HG02610 (cell line): ENCODE measurements around the gene TMEM185A.
A peak's percentile ranks its signal among the peaks of the same experiment; 100 is the strongest.
"Not testable (repeated sequence)": the region's sequence is repeated elsewhere in the genome, so short reads cannot be mapped to it uniquely, and the experiment has no call there.

ENCODE experiments used
- ATAC-seq: cut with Tn5 transposase; IDR thresholded peaks from one replicate; pipeline ENCODE4 v1.9.1; 2021; ENCODE audit warnings: mild to moderate bottlenecking, moderate library complexity; ENCODE audit not compliant: unreplicated experiment

TMEM185A gene

DNA sequence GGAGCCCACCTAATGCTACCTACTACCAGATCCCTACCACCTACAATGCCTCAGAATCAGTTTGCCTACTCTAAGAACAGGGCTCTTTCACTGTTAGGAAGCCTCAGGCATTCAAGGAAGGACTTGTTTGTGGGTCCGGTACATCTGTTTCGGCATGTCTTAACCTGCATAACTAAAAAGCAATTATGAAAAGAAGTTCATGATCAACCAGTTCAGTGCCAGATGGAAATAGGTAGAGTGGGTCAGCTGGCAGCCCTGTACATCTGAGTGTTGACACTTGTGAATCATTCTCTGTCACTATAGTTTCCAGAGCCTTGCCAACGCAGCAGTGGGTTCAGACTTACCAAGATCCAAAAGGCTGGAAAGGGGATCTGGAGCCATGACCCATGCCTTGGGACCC, 3.3 kb downstream of the TMEM185A start:
- ATAC-seq: no peak

DNA sequence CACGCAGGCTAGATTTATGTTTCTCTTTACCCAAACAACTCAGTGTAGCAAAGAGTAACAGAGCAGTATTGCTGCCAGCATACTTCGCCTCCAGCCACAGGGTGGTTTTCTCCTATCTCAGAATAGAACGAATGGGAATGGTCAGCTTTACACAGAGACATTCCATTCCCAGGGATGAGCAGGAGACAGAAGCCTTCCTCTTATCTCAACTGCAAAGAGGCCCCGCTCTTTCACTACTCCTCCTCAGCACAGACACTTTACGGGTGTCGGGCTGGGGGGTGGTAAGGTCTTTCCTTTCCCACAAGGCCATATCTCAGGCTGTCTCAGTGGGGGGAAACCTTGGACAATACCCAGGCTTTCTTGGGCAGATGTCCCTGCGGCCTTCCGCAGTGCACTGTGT, 4.8 kb downstream of the TMEM185A start:
- ATAC-seq: not testable (repeated sequence)

DNA sequence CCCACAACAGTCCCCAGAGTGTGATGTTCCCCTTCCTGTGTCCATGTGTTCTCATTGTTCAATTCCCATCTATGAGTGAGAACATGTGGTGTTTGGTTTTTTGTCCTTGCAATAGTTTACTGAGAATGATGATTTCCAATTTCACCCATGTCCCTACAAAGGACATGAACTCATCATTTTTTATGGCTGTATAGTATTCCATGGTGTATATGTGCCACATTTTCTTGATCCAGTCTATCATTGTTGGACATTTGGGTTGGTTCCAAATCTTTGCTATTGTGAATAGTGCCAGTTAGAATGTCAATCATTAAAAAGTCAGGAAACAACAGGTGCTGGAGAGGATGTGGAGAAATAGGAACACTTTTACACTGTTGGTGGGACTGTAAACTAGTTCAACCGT, 11.9 kb downstream of the TMEM185A start:
- not testable (repeated sequence) for ATAC-seq

DNA sequence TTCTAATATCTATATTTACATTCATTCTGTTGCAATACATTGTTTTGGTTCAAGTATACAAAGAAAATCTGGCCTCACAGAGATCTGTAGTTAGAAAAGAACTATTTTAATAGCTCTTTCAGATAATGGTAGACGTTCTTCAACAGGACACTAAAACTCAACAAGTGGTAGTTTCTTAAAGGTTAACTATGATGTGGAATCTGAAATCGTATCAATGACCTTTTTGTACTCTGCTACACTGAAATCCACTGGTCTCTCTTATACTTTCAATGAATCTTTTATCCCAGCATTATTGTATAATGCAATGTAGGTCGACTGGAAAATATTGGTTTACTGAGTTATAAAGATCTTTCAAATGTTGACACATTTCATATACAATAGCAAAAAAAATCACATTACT, 12.7 kb downstream of the TMEM185A start:
- ATAC-seq: no peak

DNA sequence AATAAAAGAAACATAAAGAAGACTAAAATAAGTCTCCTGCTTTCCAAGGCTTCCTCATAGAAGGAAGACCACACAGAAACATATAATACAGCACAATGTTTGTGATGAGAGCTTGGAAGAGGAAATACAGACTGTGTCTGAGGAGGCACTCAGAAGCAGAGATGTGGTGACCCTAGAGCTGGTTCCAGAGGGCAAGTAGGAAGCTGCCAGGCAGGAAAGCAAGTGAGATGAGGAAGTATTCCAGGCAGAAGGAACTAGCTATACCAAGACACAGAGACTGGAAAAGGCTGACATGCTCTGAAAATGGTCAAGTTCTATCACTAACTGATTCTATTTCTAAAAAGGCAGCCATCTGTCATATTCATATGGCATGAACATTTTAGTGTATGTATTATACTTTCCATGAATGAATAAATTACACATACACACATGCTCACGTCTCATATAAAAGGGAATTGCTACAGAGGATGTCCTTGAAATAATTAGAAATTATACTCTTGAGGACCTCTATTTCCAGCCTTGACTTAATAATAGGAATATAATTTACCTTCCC, 19.9 kb downstream of the TMEM185A start:
- no peak for ATAC-seq

DNA sequence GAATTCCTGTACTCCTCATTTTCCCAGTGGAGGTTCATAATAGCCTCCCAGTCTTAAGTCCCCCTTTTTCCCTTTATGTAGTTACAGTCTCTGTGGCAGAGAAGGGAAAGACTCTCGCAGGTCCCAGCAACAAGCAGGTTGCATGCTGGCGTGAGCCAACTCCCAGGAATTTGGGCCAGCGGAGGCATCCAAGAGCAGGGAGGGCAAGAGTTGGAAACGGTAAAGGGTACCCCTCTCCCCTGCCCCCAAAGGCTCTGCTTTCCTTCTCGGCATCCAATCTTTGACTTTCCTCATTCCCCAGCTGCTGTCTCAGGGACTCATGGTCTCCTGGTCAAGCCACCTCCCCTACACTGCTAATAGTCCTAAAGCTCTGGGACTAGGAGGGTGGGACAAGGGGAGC, 21.1 kb downstream of the TMEM185A start:
- no peak for ATAC-seq

DNA sequence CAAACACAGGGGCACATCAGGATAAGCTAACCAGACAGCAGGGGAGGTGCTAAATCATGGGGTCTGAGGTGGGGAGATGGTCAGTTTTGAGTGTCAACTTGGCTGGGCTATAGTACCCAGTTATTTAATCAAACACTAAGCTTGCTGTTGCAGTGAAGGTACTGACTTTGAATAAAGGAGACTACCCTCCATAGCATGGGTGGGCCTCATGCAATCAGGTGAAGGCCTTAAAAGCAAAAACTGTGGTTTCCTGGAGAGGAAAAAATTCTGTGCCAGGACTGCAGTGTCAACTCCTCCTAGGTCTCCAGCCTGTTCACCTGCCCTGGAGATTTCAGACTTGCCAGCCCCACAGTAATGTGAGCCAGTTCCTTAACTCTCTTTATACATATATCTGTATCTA, 23.9 kb downstream of the TMEM185A start:
- no peak for ATAC-seq

DNA sequence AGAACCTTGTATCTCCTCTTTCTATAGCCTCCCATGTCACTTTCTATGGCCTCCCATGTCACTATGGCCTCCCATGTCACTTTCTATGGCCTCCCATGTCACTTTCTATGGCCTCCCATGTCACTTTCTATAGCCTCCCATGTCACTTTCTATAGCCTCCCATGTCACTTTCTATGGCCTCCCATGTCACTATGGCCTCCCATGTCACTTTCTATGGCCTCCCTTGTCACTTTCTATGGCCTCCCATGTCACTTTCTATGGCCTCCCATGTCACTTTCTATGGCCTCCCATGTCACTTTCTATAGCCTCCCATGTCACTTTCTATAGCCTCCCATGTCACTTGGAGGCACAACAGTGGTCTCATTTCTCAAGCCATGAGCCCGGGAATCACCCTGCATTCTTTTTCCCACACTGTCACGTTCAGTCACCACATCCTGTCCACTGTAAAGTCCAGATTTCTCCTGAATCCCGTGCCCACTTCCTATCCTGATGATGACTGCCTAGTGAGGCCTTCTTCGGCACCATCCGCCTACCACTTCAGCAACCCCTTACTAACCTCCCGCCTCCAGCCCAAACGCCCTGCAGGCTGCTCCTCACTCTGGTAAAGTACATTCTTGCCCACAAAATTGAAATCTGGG, 26.2 kb downstream of the TMEM185A start:
- ATAC-seq: not testable (repeated sequence)

DNA sequence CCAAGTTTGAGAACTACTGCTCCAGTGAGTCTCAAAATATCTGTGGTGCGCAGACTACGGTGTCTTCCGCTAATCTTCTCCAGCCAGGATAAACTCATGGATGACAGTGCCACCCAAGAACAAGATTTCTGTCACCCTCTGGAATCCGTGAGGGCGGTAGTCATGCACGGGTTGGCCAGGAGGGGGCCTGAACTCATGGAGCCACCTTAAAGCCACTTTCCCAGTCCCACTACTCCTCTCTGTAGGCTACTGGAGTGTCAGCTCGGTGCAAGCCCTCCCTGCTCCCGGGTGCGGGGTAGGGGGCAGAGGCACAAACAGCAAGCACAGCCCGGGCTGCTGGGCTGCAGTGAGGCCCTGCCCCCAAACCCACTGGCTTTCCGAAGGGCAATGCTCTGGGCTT, 33.0 kb downstream of the TMEM185A start:
- not testable (repeated sequence) for ATAC-seq

DNA sequence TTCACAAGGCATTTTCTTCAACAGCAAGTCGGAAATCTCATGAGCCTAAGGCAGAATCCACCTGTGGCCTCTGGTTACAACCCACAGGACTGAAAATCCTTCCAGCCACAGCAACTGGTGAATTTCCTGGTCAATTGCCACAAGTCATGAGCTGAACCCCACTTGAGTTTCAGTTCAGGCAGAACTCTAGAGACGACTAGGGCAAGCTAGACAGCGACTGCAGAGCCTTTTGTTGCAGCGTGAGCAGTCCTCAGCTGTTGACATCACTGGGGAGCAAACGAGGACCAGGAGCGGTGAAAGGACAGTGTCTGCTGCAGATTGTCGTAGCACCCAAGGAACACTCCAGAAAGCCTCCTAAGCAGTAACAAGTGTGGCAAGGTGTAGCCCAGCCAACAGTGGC, 35.6 kb downstream of the TMEM185A start:
- not testable (repeated sequence) for ATAC-seq

DNA sequence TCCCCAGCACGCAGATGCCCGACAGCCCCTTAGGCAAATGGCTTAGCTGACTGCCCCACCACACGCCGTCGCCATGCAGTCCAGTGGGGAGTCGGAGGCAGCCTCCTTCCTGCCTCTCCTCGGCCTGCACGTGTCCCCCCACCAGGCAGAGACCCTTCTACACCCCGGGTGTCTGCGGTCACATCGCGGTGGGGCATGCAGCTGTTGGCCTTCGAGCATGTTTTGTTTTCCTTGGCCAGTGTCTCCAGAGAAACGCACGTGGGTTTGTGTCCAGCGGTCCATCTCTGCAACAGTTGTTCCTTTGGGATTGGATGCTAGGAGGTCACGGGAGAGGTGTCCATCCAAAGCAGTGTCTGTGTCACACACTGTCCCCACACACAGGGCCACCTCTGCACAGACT, 36.4 kb downstream of the TMEM185A start, which contains the start of gene HSFX2:
Gene HSFX2 (minus strand): TSS at position 101 of the 400 bp plus-strand sequence. CDS start 614 bp downstream, outside the sequence.
- ATAC-seq: not testable (repeated sequence)

DNA sequence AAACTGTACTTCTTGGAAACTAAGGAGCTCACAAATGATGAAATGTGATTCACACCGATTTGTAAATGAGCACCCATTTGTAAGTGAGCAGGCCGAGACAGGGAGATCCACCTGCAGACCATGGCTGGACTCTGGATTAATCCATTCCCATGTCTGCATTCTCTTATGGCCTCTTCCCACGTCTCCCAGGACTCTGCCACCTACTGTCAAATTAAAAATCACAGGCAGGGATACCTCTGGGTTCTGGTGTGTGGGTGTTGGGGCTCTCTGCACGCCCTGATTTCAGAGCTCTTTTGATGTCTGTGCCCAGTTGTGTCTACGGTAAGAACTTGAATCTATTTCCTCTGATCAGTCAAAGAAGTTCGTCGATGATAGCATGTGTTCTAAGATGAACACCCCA, 40.6 kb downstream of the TMEM185A start:
- not testable (repeated sequence) for ATAC-seq

DNA sequence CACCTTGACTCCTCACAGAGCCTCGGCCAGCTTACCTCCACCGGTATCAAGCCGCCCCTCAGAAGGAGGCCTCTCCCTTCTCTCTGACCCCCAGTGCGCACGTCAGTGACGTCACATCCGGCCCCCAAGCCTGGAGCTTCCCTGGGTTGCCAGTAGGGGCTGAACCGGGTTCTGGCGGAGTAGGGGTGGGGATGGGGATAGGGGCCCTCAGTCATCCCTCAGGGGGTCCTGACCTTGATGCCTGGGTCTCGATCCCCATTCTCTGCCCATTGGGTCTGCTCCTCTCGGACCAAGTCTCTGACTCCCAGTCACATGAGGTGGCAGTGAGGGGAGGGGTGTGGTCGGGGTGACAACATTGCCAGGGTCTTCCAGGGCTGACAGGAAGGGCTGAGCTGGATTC, 44.2 kb downstream of the TMEM185A start, which contains the start of gene MAGEA9B:
Gene MAGEA9B (minus strand): TSS at position 101 of the 400 bp plus-strand sequence. CDS start 4,280 bp downstream, outside the sequence.
- ATAC-seq: not testable (repeated sequence)

DNA sequence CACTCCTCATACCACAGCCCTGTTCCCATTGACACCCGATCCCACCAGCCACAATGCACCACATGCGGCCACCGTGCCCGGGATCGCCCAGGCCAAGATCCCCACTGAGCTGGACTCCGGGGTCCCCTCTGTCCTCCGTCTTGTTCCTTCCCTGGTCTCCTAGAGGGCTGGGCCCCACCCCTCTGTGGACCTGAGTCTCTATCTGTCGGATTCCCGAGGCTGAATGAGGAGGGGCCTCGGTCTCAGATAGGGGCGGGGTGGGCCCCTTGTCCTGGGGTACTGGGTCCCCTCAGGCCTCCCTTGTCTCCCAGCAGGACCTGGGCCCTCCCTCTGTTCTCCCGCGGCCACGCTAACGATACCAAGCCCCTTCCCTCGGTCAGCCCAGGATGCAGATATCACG, 46.0 kb downstream of the TMEM185A start:
- ATAC-seq: not testable (repeated sequence)

DNA sequence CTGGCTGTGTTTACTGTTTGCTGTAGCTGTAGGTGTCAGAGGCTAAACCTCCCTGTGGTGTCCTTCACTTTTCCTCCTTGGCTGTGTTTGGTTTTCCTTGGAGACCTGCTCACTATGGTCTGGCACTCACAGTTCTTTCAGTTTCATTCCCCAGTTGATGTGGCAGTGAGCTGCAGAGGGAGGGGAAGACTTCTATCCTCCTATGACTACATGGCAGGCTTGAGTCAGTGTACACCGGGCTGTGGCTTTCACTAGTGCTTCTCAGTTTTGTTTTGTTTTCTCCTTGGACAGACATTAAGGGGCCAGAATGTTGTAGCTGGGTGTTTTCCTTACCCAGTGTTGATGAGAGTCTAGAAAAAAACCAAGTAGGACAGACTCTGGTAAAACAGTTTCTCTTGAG, 58.1 kb downstream of the TMEM185A start:
- peak; percentile 100 for ATAC-seq

DNA sequence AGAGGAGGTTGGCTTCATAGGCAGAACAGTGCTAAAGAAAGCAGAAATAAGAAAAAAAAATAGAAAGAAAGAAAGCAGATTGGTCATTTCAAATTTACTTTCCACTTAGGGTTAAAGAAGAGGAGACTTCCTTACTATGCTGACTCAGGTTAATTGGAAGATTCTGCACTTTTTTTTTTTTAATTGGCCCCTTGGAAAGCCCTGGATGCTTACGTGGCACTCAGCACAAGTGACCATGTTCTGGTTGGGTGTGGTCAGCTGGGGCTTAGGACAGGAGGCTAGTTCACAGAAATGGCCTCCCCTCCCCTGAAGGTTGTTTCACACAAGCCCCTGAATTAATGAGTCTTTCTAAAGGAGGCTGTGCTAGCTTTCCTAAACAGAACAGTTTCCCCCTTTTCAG, 58.8 kb downstream of the TMEM185A start:
- ATAC-seq: no peak

DNA sequence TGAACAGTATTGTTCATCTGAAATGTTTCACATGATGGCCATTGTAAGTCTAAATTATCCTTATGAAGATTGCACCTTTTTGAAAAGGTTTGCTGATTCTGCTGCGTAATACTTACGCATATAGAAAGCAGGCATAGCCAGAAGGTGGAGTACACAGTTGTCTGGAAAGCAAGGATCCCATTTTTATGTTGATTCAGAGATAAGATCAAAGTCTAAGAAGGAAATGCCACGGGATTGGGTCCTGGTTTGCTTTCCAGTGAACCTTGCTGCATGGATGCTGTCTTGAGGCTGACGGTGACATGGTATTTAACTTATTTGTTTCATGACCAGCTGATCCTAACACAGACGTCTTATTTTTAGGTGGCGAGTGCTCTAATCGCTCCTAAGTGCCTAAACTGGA, 59.8 kb downstream of the TMEM185A start:
- no peak for ATAC-seq

DNA sequence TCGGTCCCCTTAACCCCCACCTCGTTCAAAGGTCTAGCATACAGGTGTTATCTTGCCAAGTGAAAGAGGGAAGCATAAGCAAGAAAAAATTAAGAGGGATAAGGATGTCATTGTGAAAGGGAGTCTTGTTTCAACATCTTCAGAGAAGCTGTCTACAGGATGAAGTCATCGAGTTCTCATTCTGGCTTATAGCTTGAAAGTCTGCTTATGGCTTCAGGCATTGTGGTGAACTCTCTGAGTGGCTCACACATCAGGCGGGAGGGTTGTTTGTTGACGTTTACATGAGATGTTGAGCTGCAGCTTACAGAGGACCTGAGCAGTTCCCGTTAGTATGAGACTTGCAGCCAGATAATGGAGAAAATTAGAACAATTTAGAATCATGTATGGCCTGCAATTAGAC, 60.9 kb downstream of the TMEM185A start:
- no peak for ATAC-seq

DNA sequence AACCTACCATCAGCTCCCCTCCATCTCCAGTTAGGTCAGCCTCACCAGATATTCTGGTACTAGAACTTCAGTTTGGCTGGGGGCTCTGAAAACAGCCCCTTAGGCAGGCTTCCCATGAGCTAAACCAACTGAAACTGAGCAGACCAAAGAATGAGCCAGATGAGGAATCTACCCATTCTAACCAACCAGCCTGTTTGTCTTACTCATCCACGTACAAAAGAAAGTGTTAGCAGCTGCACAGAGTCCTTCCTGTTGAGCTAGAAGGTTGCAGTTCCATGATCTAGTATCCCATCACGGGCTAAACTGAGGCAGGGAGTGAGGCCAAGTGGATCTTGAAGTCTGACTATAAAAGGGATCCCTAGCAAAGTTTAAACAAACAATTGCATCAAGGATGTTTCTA, 61.8 kb downstream of the TMEM185A start:
- ATAC-seq: peak; percentile 31

DNA sequence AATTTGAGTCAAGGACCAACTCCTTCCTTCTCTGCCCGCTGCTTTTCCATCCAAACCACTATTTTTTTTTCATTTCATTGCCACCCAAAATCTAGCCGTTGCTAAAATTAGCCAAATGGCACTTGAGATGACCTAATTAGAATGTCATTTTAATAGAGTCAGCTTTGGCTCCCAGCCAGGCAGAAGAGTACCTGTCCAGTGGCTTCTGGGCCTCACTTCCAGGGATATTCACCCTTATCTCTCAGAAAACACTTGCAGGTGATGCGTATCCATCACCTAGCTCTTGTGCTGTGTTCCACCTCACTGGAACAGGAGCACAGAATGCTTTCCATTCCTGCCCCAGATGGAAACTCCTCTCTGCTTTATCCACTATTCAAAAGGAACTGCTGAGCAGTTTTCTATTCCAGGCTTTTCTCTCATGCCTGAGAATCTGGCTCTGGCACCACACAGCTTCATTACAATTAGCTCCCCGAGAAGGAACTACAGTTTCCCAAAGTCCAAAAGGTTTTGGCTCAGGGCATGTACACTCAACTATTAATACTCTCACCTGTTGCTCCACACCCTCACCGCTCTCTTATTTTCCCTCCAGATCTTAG, 62.8 kb downstream of the TMEM185A start:
- no peak for ATAC-seq

DNA sequence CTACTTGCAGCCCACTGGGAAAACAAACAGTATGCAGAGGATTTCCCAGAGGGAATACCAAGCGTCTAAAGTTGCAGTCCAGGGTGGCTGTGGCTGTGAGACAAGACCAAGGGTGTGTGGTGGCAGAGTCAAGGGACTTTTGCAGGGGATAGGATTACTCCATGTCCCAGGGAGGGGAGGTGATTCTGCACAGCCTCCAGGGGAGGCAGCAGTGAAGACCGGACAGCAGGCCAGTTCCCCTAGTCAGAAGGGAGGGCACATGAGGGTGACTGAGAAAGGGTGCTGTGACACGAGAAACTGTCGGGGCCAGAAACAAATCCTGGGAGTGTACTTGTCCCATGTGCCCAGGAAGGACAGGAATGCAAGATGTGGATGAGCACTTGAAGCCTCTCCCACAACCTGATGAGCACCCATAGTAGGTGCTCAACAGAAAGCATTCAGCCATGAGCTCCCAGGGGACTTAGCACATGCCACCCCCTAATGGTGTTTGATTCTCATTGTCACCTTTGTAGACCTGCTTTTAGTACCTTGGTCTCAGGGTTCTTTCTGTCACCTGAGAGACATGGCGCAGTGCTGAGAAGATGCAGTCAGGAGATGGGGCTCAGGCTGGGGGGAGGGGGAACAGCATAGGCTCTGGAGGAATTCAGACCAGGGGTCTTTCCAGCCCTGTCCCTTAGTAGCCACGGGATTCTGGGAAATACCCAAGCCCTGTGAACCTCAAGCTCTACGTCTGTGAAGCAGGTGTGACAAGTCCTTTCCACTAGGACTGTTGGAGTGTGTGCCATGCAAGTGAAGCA, 63.8 kb downstream of the TMEM185A start:
- ATAC-seq: no peak
